Hepatocyte (in vitro differentiated cells): ENCODE measurements around the gene CACNB4.

ENCODE experiments used
- CTCF ChIP-seq: fragments of 200-600 bp; sonication (generic); IDR thresholded peaks from 2 replicates; pipeline ENCODE4 v1.5.1; 2016; ENCODE audit warnings: antibody characterized with exemption, mild to moderate bottlenecking; ENCODE audit not compliant: poor library complexity
- EZH2 ChIP-seq: fragments of 200-600 bp; sonication (generic); IDR thresholded peaks from 2 replicates; pipeline ENCODE4 v1.6.1; 2016; ENCODE audit warnings: antibody characterized with exemption, mild to moderate bottlenecking, borderline replicate concordance

DNA sequence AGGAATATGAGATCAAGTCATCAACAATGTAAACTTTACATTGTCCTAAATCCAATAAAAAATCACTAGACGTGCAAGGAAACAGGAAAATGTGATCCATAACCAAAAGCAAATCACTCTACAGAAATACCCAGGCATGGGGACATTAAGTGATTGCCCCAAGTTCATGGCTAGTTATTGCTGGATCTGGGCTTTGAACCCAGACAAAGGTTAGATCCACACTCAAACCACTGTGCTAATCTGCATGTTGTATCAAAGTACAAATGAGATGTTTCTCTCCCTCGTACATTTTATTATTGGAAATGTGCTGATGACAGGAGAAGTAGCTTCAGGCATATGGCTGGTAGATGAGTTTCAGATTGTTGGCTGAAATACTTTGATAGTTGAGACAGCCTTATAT, 267.9 kb downstream of the CACNB4 start:
- TF ChIP-seq EZH2 (no peak), CTCF (no peak)
